HTERT RPE-1 (cell line): ENCODE measurements around the gene RBFOX1.

ENCODE experiments used
- in situ Hi-C: fragments of 300-500 bp; cut with MboI; formaldehyde crosslinking; loops from 4 replicates; pipeline ENCODE4 v1.14.3; 2020; ENCODE audit warnings: low sequenced_read_pairs

The RBFOX1 gene

DNA sequence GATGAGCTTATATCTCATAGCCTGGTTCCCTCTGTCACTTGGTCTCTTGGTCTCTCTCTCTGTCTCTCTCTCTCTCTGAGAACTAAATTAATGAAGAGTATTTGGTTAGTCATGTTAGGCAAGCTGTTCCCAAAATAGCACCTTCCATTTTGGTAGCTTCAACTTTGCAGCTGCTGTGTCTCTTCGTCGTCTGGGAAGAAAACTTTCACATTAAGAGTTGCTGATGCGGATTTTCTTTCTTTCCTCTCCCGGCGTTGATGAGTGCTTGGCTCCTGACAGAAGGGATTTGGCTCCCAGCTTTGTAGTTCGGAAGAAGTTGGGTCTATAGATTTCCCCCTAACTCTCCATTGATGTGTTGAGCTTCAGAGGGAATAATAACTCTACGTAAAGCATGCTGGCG is at the start of gene RBFOX1:
Gene RBFOX1, plus strand, starts transcription at position 235 of the 400 bp plus-strand sequence.
- in situ Hi-C loops: no loop called here

DNA sequence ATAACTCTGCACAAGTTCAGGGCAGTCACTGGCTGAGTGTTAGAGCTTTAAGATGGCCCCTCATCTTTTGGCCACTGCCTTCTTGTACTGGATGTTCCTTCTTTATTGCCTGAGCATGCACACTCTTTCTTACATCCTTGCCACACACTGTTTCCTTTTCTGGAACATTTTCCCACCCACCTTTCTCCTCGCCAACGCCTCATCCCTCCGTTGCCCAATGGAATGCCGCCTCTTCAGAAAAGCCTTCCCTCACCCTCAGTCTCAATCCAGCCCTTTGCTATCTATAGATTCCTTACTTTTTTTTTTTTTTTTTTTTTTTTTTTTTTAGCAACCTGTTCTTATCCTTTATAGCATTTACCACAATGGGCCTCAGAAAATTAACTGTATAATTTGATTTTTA is 47.9 kb upstream of the RBFOX1 start:
- in situ Hi-C loops: no loop called here

DNA sequence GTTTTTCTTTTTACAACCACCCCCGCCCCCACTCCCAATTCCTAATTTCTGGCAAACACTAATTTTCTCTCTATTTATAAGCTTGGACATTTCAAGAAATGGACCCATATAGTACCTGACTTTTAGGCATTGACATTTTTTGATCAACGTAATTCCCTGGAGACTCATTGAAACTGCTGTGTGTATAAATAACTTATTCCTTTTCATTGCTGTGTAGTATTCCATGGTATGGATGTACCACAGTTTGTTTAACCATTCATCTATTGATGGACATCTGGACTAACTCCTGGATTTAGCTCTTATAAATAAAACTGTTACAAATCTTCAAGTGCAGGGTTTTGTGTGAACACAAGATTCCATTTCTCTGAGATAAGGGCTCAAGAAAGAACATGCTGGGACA is 47.1 kb upstream of the RBFOX1 start:
- in situ Hi-C loops: no loop called here

DNA sequence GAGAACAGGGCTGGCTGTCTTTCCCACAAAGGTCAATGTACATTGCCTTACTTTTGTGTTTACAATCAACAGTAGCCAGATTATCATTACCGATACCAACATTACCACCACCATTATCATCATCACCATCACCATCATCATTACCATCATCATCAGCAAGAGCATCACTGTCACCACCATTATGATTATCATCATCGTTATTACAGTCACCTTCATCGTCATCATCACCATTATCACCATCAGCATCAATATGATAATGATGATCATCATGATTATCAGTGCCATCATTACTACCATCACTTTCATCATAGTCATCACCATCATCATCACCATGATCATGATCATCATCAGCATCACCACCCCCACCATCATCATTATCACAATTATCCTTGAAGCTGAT is 43.3 kb upstream of the RBFOX1 start:
- in situ Hi-C loops: no loop called here

DNA sequence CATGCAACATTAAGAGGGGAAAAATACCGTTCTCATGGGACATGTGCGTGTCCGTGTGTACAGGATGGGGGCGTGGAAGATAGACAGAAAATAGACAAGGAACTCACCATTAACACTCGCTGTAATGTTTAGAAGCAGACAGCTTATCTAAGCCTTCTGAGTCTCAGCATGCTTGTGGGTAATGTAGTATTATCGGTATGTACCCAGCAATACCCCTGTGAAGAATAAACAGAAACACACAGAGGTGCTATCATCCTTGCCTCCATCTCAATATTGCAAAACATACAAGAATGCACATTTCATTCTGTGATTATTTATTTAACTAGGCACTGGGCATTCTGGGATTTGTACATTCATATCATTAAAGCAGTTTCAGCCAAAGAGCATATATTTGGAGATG is 42.0 kb upstream of the RBFOX1 start:
- in situ Hi-C loops: no loop called here

DNA sequence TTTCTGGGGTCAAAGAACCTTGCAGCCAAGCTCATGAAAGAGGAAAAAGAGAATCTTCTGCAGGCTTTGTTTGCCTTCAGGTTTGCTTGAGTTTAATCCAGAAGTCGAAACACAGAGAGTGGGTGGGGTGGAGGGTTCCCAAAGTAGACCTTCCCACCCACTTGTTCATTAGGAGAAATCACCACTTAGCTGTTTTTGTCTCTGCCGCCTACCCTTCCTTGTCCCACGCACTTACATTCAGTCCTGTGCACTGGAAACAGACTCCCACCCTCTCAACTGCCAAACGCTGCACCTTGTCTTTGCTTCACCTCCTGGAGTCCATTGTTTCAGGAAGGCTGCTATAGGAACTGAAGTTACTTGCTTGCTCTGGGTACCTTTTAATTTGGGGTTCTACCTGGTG is 38.6 kb upstream of the RBFOX1 start:
- in situ Hi-C loops: no loop called here

DNA sequence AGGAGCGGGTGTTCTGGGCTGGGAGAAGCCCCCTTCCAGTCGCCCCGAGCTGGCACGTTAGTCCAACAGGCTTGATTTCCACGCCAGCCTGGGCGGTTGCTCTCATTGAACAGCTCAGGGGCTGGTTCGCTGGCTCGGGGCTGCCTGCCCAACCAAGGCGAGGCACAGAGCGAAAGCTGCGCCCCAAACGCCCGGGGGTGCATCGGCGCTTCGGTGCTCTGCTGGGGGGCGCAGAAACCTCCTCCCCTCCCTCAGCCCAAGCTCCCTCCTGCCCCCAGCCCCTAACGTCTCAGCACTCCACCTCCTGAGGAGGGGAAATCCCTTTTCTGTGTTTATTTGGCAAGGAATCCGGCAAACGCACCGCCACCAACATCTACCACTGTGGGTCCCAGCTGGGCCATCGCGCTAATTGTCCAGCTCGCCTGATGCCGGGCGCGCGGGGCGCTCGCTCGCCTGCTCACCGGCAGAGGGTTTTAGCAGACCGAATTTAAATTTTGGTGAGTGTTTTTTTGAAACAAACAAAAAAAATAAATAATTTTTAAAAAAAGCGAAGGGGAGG is 29.5 kb upstream of the RBFOX1 start:
- in situ Hi-C loops: no loop called here

DNA sequence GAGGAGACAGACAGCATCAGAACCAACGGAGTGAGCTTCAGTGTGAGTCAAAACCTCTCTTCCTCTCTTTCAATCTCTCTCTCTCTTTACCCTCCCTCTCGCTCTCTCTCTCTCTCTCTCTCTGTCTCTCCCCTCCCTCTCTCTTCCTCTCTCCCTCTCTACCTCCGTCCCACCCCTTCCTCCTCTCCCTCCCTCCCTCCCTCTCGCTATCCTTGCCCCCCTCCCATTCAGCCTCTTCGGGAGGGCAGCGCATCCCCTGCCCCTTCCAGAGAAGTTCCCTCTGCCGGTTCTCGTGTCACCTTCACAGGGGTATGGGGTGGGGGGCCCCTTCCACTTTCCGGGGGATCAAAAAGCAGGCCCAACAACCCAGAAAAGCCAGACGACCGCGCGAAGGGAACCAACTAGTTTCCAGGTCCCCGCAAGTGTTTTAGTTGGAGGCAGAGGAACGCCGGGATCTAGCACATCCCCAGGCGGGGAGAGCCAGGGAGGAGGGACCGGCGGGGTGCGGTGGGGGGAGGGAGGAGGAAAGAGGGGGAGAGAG is 28.9 kb upstream of the RBFOX1 start:
- in situ Hi-C loops: no loop called here

DNA sequence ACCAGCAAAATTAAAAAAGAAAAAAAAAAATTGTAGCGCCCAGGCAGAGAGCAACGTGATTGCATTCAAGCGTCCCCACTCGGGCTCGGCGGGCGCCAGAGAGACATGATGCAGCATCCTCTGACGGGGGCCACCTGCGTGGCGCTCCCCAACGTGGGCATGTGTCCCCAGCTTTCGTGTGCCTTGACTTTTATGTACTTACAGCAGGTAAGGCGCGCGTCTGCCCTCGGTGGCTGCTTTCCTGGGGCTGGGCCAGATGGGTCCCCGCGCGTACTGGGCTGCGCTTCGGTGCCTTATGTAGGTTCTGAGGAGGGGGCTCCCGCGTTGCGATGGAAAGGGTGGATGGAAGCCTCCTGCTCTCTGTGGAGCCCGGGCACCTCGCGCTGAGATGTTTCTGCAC is 28.4 kb upstream of the RBFOX1 start:
- in situ Hi-C loops: no loop called here

DNA sequence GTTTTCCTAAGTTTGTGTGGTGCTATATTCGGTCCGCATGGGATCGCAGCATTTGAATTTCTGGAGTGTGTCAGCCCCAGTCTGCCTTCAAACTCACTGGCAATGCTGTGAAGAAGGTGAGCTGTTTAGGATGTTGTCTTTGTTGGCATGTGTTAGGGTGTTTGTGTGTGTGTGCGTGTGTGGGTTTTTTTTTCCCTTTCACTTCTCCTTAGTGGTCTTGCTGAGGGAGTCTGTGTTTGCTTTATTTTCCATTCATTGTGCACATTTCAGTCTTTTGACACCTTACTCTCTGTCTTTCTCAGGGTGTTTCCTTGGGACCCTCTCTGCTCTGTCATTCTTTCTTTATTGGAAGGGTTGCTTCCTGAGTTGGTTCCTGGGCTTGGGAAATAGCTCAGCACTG is 27.7 kb upstream of the RBFOX1 start:
- in situ Hi-C loops: no loop called here

DNA sequence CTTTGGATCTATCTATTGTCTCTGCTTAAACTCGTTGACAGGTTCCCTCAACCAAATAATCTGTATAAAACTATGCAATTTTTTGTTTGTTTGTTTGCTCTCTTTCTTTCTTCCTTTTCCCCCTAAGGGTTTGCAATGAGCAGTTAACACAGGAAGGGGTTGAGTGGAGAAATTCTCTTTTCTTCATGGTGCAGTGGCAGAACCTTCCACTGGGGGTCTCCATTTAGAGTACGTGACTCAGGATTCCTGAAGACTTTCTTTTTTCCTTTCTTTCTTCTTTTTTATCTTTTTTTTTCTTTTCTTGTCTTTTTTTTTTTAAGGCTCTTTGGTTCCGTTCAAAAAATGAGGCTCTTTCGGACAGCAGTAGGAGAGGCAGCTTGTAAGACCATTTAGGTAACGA is 19.5 kb upstream of the RBFOX1 start:
- in situ Hi-C loops: no loop called here

DNA sequence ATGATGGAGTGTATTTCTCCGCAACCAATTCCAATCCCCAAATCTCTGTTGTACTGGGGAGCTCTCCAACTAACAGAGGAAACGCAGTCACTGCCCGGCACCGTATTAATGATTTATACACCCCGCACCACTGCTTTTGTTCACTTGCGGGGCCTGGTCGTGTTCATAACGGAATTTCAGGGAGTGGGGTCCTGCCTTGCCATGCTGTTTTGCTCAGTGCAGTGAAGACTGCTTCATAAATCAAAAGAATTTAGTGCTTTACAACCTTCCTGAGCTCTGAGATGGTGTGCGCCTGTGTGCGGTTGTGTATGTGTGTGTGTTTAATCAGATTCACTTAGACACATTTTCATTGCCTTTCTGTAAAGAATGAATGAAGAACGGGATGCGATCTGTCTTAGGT is 18.5 kb upstream of the RBFOX1 start:
- in situ Hi-C loops: no loop called here

DNA sequence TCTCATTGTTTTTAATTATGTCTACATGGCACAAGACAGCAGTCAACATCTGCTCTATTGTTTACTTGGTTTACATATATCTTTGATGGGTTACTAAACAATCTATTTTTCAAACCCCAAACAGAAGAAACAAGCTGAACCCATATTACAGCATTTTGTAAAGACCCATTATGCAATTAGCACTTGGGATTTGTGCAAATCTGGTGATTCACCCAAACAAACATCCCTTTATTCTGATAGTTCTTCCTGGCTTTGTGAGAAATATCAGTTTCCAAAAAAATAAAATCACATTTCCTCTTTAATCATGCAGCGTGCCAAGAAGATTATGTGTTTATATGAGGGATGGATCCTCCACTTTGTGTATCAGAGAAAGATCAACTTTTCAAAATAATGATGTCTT is 16.8 kb upstream of the RBFOX1 start:
- in situ Hi-C loops: no loop called here

DNA sequence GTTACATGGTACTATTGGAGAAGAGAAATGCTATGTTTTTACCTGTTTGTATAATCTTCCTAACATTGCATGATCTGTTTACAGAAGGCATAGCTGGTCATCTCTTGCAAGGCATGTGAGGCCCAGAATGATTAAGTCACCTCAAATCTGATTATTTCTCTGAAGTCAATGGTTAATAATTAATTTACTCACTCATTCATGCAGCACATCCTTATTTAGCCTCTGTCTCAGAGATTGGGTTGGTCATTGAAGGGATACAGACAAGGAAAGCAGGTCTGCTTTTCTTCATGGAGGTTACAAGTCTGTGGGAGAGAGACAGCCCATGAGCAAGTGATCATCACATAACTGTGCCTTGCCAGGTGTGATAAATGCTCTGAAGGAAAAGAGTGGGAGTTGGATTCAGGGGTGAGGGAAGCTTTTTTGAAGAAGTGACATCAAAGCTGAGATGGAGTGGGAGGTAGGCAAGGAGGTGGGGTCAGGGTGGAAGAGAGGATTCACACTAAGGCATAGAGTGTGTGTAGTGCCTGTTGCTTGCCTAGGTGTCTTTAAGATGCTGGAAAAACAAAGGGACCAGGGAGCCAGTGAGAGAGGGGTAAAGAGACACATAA is 16.3 kb upstream of the RBFOX1 start:
- in situ Hi-C loops: no loop called here

DNA sequence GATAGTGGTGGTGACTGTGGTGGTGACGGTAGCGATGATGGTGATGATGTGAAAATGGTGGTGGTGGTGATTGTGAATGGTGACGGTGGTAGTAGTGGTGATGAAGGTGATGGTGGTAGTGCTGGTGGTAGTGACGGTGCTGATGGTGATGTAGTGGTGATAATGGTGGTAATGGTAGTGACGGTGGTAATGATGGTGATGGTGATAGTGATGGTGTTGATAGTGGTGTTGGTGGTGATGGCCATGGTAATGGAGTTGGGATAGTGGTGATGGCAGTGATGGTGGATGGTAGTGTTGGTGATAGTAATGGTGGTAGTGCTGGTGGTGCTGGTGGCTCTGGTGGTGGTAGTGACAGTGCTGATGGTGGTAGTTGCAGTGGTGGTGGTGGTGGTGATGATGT is 14.7 kb upstream of the RBFOX1 start:
- in situ Hi-C loops: no loop called here

DNA sequence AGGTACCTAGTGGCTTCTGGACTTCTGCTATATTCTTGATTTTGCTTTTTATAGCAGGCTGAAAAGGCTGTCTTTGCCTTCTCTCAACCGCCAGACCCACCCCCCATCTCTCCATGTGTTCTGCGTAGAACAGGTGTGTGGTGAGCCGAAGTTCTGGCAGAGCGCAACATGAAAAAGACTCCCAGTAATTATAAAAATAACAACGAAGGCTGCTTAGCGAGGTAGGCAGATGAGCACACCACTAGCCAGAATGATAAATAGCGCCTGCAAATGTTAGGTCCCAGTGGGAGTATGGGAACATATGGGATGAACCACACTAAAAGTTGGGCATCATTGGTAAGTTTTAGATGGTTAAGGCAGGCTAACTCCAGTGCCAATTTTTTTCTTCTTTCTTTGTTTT is 14.0 kb upstream of the RBFOX1 start:
- in situ Hi-C loops: no loop called here

DNA sequence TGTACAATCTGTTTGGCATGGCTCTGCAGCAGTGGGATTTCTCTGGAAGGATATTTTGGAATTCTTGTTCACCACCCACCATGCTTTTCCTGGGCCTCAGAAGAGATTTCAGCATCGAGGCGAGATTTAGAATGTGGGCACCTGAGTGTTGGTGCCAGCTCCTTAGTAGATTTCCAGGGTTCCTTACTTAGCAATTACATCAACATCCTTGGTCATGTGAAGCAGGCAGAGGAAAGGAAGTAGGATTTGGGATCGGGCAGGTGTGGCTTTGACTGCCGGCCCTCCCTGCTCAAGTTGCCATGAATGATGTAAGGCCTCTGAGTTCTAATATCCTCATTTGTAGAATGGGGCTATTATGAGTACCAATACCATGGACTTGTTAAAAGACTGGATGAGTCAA is 13.1 kb upstream of the RBFOX1 start:
- in situ Hi-C loops: no loop called here

DNA sequence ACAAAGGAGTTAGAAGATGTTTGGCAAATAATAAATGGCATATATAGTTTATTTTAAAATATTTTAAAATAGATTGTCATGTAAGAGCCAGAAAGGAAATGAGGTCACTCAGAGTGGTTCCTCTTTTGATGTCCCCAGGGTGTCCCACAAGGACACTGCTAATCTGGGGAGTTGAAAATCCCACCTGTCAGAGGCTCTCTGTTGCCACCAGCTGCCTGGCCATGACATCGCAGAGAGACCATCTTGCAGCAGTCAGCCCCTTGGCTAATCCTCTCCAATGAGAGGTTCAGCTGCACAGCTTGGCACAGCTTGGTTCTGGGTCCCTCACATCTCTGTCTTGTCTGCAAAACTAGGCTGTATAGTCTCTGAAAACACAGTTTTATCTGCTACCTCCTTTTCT is 11.0 kb upstream of the RBFOX1 start:
- in situ Hi-C loops: no loop called here

DNA sequence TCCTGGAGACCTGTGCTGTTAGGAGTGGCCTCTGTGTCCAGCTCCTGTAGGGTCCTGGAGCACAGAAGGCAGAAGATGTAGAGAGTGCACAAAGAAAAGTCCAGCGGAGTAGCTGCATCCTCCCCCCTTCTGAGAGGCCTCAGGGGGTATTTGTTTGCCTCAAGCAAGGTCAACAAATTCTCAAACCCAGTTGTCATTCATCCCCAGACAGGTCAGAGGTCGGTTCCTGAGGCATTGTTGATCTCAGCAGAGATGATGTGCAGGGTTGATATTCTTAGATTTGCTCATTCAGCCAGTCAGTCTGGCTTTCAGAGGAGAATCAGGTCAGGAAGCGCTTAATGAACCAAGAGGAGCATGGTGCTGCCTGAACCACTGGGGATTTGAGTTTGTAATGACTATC is 8.3 kb upstream of the RBFOX1 start:
- in situ Hi-C loops: no loop called here

DNA sequence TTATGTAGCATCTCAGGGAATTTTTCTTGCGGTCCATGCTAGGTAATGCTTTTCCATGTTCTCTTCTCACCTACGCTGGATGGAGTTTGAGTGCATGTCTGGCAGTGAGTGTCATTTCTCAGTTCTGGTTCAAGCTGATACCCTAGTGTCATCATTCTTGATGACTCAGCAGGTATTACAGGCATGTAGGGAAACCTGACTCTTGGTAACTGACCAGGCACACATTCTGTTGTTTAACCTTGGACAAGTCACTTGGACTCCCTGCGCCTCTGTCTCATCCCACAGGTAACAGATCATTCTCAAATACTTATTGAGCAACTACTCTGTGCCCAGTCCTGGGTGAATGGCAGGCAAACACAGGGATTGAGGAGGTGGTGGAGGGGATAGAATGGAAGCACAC is 6.8 kb upstream of the RBFOX1 start:
- in situ Hi-C loops: no loop called here

DNA sequence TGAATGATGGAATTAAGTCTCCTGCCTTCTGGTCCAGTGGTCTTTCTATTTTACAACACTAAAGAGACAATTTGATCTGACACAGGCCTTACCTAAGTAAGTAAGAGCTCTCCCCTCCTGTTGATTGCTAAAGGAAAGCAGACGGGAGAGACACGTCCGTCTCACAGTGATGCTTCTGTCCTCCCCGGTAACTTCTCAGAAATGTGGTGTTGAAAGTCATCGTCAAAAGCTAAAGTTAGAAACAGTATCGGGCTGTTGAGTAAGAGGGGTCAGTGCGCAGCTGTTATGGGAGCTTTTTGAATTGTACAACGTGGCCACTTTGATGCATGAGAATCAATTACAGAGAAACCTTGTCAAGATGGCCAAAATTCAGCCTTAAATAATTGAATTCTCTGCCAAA is 1.9 kb upstream of the RBFOX1 start:
- in situ Hi-C loops: no loop called here

DNA sequence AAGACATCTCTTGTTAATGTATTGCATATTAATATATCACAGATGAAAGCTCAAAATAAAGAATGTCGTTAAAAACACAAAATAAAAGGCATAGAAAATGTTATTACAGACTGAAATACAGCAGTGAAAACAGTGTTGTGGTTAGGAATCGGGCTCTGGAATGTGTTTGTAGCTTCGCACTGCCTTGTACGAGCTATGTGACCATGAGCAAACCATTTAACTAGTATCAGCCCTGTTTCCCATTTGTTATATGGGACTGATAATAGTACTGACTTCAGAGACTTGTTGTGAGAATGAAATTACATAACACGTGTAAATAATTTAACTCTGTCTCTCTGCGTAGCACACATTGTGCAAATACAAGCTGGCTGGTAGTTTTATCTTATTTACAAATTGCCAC is 648 bp upstream of the RBFOX1 start:
- in situ Hi-C loops: no loop called here

DNA sequence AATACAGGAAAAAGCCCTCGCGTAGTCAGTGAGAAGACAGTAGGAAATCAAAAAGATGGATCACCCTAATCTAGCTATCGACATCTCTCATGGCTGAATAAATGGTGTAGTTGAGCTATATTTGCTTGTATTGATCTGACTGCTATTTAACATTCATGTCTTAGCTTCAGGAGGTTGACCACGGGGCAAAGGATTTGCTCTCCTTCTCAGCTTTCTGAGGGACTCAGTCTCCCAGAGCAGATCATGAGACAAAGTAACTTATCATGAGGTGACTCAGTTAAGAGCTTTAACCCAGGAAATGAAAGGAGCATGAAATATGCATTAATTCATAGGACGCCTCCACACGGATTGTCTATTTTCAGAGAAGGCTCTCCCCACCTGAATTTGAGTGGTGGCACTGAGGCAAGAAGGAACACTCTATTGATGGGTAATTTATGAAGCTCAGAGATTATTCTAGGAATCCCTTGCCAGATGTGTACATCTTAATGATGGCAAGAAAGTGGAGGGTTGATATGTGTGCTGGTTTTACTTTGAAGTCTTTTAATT is 608 bp downstream of the RBFOX1 start:
- in situ Hi-C loops: no loop called here
